HepG2 (cell line): ENCODE results near the gene MXRA8. TPM values are rescaled to one million over a fixed set of nuclear protein-coding genes. Genes with fewer than 3 reads are reported as not detected.
A peak's percentile ranks its signal among the peaks of the same experiment; 100 is the strongest.

Experiments used
- EP300 ChIP-seq, 3 experiments: sonication (generic) in 1 of 3; formaldehyde crosslinking in 1 of 3; IDR thresholded peaks; 2 replicates each; pipeline versions ENCODE4 v1.5.1 to v1.6.1; 2011 to 2020; ENCODE audit warnings: low read depth in 2 of 3, low read length in 2 of 3, borderline replicate concordance in 1 of 3, improper control_type of control experiment in 1 of 3, mild to moderate bottlenecking in 1 of 3, missing genetic modification reagents in 1 of 3, moderate library complexity in 1 of 3
- FOXP1 ChIP-seq, 2 experiments: fragments of 450-650 bp in 1 of 2; IDR thresholded peaks; 2 replicates each; pipeline ENCODE4 v1.6.1; 2017 to 2018; ENCODE audit warnings: antibody characterized with exemption in 1 of 2
- GZF1 ChIP-seq: sonication (generic); formaldehyde crosslinking; IDR thresholded peaks from 2 replicates; pipeline ENCODE4 v1.5.1; 2020; ENCODE audit warnings: mild to moderate bottlenecking, missing genetic modification reagents
- HNF4A ChIP-seq: sonication (generic); formaldehyde crosslinking; IDR thresholded peaks from 2 replicates; pipeline ENCODE4 v1.4.0; 2020; ENCODE audit warnings: missing genetic modification reagents
- KDM2A ChIP-seq: sonication (generic); formaldehyde crosslinking; IDR thresholded peaks from 2 replicates; pipeline ENCODE4 v1.4.0; 2020; ENCODE audit warnings: low read depth, missing genetic modification reagents, borderline replicate concordance
- MAFF ChIP-seq: IDR thresholded peaks from 2 replicates; pipeline ENCODE4 v1.6.1; 2011; ENCODE audit warnings: low read depth, low read length, improper control_type of control experiment
- MXD3 ChIP-seq: IDR thresholded peaks from 2 replicates; pipeline ENCODE4 v1.6.1; 2016; ENCODE audit warnings: mild to moderate bottlenecking, missing biosample characterization, missing genetic modification reagents
- NBN ChIP-seq: fragments of 450-650 bp; conservative IDR thresholded peaks from 2 replicates; pipeline ENCODE4 v1.6.1; 2017
- NPAS2 ChIP-seq: sonication (generic); formaldehyde crosslinking; IDR thresholded peaks from 2 replicates; pipeline ENCODE4 v1.8.0; 2022; ENCODE audit warnings: mild to moderate bottlenecking, missing genetic modification reagents, borderline replicate concordance
- SNAPC4 ChIP-seq: sonication (generic); formaldehyde crosslinking; IDR thresholded peaks from 2 replicates; pipeline ENCODE4 v1.4.0; 2020; ENCODE audit warnings: mild to moderate bottlenecking, missing genetic modification reagents
- TARDBP ChIP-seq: sonication (generic); formaldehyde crosslinking; IDR thresholded peaks from 2 replicates; pipeline ENCODE4 v1.8.0; 2022; ENCODE audit warnings: mild to moderate bottlenecking, missing genetic modification reagents
- THRA ChIP-seq: sonication (generic); formaldehyde crosslinking; IDR thresholded peaks from 2 replicates; pipeline ENCODE4 v1.4.0; 2020; ENCODE audit warnings: missing genetic modification reagents, borderline replicate concordance
- ZNF136 ChIP-seq: sonication (generic); formaldehyde crosslinking; IDR thresholded peaks from 2 replicates; pipeline ENCODE4 v1.8.1; 2022; ENCODE audit warnings: low read depth, mild to moderate bottlenecking, moderate library complexity, missing genetic modification reagents
- ZNF20 ChIP-seq: sonication (generic); formaldehyde crosslinking; IDR thresholded peaks from 2 replicates; pipeline ENCODE4 v1.4.0; 2020; ENCODE audit warnings: mild to moderate bottlenecking, moderate library complexity, missing genetic modification reagents
- ZNF468 ChIP-seq: sonication (generic); formaldehyde crosslinking; IDR thresholded peaks from 2 replicates; pipeline ENCODE4 v1.8.0; 2022; ENCODE audit warnings: mild to moderate bottlenecking, moderate library complexity, missing genetic modification reagents
- ZNF513 ChIP-seq: sonication (generic); formaldehyde crosslinking; conservative IDR thresholded peaks from 2 replicates; pipeline ENCODE4 v1.5.0; 2020; ENCODE audit warnings: missing genetic modification reagents
- ZNF562 ChIP-seq: sonication (generic); formaldehyde crosslinking; IDR thresholded peaks from 2 replicates; pipeline ENCODE4 v1.8.0; 2022; ENCODE audit warnings: missing genetic modification reagents, borderline replicate concordance
- ZNF83 ChIP-seq: sonication (generic); formaldehyde crosslinking; IDR thresholded peaks from 2 replicates; pipeline ENCODE4 v1.4.0; 2020; ENCODE audit warnings: missing genetic modification reagents, mild to moderate bottlenecking, borderline replicate concordance
- ZNF879 ChIP-seq: sonication (generic); formaldehyde crosslinking; IDR thresholded peaks from 2 replicates; pipeline ENCODE4 v1.8.1; 2023; ENCODE audit warnings: missing genetic modification reagents
- ZSCAN21 ChIP-seq: sonication (generic); formaldehyde crosslinking; IDR thresholded peaks from 2 replicates; pipeline ENCODE4 v1.8.0; 2022; ENCODE audit warnings: mild to moderate bottlenecking, missing genetic modification reagents, moderate library complexity, borderline replicate concordance
- polyA plus RNA-seq, 8 experiments: library from polyadenylated mRNA; depleted of rRNA in 3 of 8; stranded (reverse) in 7 of 8; unstranded in 1 of 8; fragments of >200 nt; fragmentation: Illumina TruSeq in 4 of 8; extraction: Trizol in 4 of 8; gene quantifications; 2 replicates each; pipeline versions ENCODE4 v1.2.1 to v1.2.3, GENCODE V29; 2011 to 2016; ENCODE audit warnings: low read depth in 4 of 8, missing spikeins in 1 of 8, mixed read lengths in 1 of 8; ENCODE audit not compliant: insufficient read depth in 1 of 8
- total RNA-seq, 5 experiments: library from RNA; depleted of rRNA; stranded (reverse); fragments of >200 nt; fragmentation: Illumina TruSeq; extraction: Trizol; gene quantifications; 2 replicates each; pipeline ENCODE4 v1.2.3, GENCODE V29; 2016; ENCODE audit warnings: low read depth in 1 of 5

MXRA8 gene
- total and polyA plus RNA-seq, 2 of the 13 experiments (the other 11 are each of a cell fraction or from before 2014, with no cell fraction given) = 19.8 to 44.8 TPM

- TF ChIP-seq GZF1 (CRISPR knock-in tag) (no peak), KDM2A (CRISPR knock-in tag) (peak; percentile 98), EP300 (IDR thresholded peaks at IDR 0.05; ENCODE audit: low read depth in 2 of 2, low read length in 2 of 2) (peak in 1 of 2 experiments; percentile 40; a peak in 1 of 4 replicates), EP300 (CRISPR knock-in tag; IDR thresholded peaks at IDR 0.05; ENCODE audit: borderline replicate concordance) (0 out of 2 replicates have a peak, but pooled peaks have one; percentile 27), ZNF136 (no peak; the same call in 1 of the 2 replicates), ZNF83 (CRISPR knock-in tag) (no peak), ZNF879 (CRISPR knock-in tag) (no peak), FOXP1 (IDR thresholded peaks at IDR 0.05) (no peak), FOXP1 (CRISPR knock-in tag; IDR thresholded peaks at IDR 0.05) (peak; percentile 46; the same call in 1 of the 2 replicates), SNAPC4 (CRISPR knock-in tag) (no peak), NPAS2 (CRISPR knock-in tag) (no peak), HNF4A (peak; percentile 90), ZNF562 (no peak), TARDBP (CRISPR knock-in tag) (peak; percentile 87), ZNF468 (CRISPR knock-in tag) (no peak), MAFF (no peak), ZSCAN21 (no peak; the same call in 1 of the 2 replicates), MXD3 (CRISPR knock-in tag) (peak; percentile 89), THRA (CRISPR knock-in tag) (peak; percentile 77), NBN (no peak), ZNF513 (0 out of 2 replicates have a peak, but pooled peaks have one; percentile 22), ZNF20 (CRISPR knock-in tag) (no peak)
These were observed 48.7 kb upstream of the MXRA8 start, which contains the start of gene MRPL20 (continued) for GRCh38 chr1:1406821-1407635.
